GM23248 (cell line): ENCODE measurements around the gene PLCL2.

Experiments used
- EZH2 ChIP-seq: fragments of 200-600 bp; sonication (generic); IDR thresholded peaks from 2 replicates; pipeline ENCODE4 v1.6.1; 2018; ENCODE audit warnings: antibody characterized with exemption, mild to moderate bottlenecking; ENCODE audit not compliant: insufficient read depth, poor library complexity, severe bottlenecking
- EZH2phosphoT487 ChIP-seq: fragments of 200-600 bp; sonication (generic); IDR thresholded peaks from 2 replicates; pipeline ENCODE4 v1.6.1; 2018; ENCODE audit warnings: antibody characterized with exemption, moderate library complexity, mild to moderate bottlenecking, low read depth; ENCODE audit not compliant: insufficient read depth

GRCh38 chr3:16985608-16986007, 100.9 kb downstream of the PLCL2 start:
- TF ChIP-seq EZH2 (no peak), EZH2phosphoT487 (no peak)
